ENCODE data around the gene TTLL10.

Gene TTLL10

GRCh38 chr1:1236176-1236763 is 62.6 kb downstream of the TTLL10 start:
- no peak for DNase-seq (ENCODE audit: low read depth in 2 of 2)

- DNase-seq (ENCODE audit: low read depth in 2 of 2) = no peak
Observed at GRCh38 chr1:1236945-1237873, 63.5 kb downstream of the TTLL10 start.

GRCh38 chr1:1237874-1238701 is 64.4 kb downstream of the TTLL10 start:
- DNase-seq (ENCODE audit: low read depth in 2 of 2) = no peak

GRCh38 chr1:1238702-1239178 is 65.1 kb downstream of the TTLL10 start:
- no peak for DNase-seq (ENCODE audit: low read depth in 2 of 2)

- DNase-seq (ENCODE audit: low read depth in 2 of 2) = no peak
Observed at GRCh38 chr1:1239227-1239613, 65.5 kb downstream of the TTLL10 start.

- DNase-seq (ENCODE audit: low read depth in 2 of 2) = no peak
Observed at GRCh38 chr1:1239614-1240347, 66.1 kb downstream of the TTLL10 start.

- DNase-seq (ENCODE audit: low read depth in 2 of 2) = no peak
Observed at GRCh38 chr1:1240348-1240732, 66.7 kb downstream of the TTLL10 start.

GRCh38 chr1:1240822-1241587 is 67.3 kb downstream of the TTLL10 start:
- DNase-seq (ENCODE audit: low read depth in 2 of 2) = no peak

GRCh38 chr1:1241588-1242219 is 68.0 kb downstream of the TTLL10 start:
- no peak for DNase-seq (ENCODE audit: low read depth in 2 of 2)

- no peak for DNase-seq (ENCODE audit: low read depth in 2 of 2)
Observed at GRCh38 chr1:1242461-1243265, 69.0 kb downstream of the TTLL10 start.

GRCh38 chr1:1243266-1243660 is 69.6 kb downstream of the TTLL10 start:
- DNase-seq (ENCODE audit: low read depth in 2 of 2) = no peak

- no peak for DNase-seq (ENCODE audit: low read depth in 2 of 2)
Observed at GRCh38 chr1:1243807-1244191, 70.1 kb downstream of the TTLL10 start.

- DNase-seq (ENCODE audit: low read depth in 2 of 2) = no peak
Observed at GRCh38 chr1:1244192-1244811, 70.6 kb downstream of the TTLL10 start.

- no peak for DNase-seq (ENCODE audit: low read depth in 2 of 2)
Observed at GRCh38 chr1:1245178-1245816, 71.6 kb downstream of the TTLL10 start.

GRCh38 chr1:1245817-1246576 is 72.3 kb downstream of the TTLL10 start:
- no peak for DNase-seq (ENCODE audit: low read depth in 2 of 2)

- no peak for DNase-seq (ENCODE audit: low read depth in 2 of 2)
Observed at GRCh38 chr1:1246577-1247340, 73.1 kb downstream of the TTLL10 start, which contains the start of gene C1QTNF12. TSS of gene C1QTNF12 (minus strand) at chr1:1246722. CDS start at chr1:1246690, 32 bp downstream.

Measured in stimulated activated CD4-positive, alpha-beta T cell treated with anti-CD3 and anti-CD28 coated beads, Interleukin-4, amount 100 ng/mL, for 48 hours (primary cell).